ENCODE data around the gene SSC5D. TPM values are rescaled to one million over a fixed set of nuclear protein-coding genes. Genes with fewer than 3 reads are reported as not detected.
"Not testable (repeated sequence)": the region's sequence is repeated elsewhere in the genome, so short reads cannot be mapped to it uniquely, and the experiment has no call there.

SSC5D gene
- total RNA-seq, 2 experiments from 2014 or later = 0.68 to 0.79 TPM

DNA sequence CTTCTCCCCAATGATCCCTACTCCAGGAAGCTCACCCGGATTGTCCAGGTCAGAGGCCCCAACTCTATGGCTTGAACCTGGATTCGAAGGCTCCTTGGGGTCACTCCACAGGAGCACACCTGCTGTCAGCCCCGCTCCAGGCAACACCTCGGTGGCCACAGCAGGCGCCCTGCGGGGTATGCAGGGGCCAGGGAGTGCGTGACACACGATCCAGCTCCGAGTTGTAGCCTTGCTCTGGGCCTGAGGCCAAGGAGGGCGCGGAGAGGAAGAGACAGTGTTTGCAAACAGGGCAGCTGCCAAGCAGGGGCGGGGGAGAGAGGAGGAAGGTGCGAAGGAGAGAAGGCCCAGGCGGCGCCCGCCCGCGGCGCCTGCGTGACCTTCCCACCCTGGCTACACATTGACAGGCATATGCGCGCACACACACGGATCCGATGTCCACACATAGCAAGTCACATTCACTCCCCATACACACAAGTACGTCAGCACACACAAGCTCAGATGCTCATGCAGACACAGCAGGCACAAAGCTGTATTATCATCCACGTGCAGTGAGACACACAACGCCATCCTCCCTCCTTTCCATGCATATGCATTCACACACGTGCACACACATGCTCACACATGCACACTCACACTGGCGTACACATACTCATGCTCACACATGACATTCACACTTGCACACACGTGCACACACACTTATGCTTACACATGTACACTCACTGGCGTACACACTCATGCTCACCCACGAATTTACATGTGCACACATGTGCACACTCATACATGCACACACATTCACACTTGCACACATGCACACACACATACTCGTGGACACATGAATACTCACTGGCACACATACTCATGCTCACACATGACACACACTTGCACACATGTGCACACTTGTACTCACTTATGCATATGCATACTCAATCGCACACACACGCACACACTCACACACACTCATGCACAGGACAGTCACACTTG lies 38.3 kb downstream of the SSC5D start:
- Mint-ChIP-seq H3K36me3 (no peaks in the 10 kb centered on the region), H3K27ac (no peak overlapping the region), H3K4me3 (no peak overlapping the region), H3K27me3 (no peaks in the 10 kb centered on the region), H3K9me3 (ENCODE audit: low read depth) (no peaks in the 10 kb centered on the region), H3K4me1 (no peaks in the 10 kb centered on the region)
- CTCF ChIA-PET = no interaction called here
- no peak for DNase-seq
- no peak for ATAC-seq

DNA sequence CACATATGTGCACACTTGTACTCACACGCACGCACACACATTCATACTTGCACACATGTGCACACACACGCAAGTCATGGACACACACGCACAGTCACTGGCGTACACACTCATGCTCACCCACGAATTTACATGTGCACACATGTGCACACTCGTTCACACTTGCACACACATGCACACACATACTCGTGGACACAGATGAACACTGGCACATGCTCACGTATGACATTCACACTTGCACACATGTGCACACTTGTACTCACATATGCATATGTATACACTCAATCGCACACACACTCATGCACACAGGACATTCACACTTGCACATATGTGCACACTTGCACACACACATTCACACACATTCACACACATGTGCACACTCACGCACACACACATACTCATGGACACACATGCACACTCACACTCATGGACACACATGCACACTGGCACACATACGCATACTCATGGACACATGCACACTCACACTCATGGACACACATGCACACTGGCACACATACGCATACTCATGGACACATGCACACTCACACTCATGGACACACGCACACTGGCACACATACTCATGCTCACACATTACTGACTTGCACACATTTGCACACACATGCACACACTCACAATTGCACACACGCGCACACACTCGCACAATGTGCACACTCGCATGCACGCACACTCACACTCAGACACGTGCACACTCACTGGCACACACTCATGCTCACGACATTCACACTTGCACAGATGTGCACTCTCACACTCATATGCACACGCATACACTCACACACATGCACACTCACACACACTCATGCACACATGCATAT lies 39.2 kb downstream of the SSC5D start:
- CTCF ChIA-PET = no interaction called here
- Mint-ChIP-seq H3K27me3 (no peaks in the 10 kb centered on the region), H3K4me1 (no peaks in the 10 kb centered on the region), H3K27ac (no peak overlapping the region), H3K9me3 (ENCODE audit: low read depth) (no peaks in the 10 kb centered on the region), H3K36me3 (no peaks in the 10 kb centered on the region), H3K4me3 (no peak overlapping the region)
- ATAC-seq (no peak), DNase-seq (no peak)

DNA sequence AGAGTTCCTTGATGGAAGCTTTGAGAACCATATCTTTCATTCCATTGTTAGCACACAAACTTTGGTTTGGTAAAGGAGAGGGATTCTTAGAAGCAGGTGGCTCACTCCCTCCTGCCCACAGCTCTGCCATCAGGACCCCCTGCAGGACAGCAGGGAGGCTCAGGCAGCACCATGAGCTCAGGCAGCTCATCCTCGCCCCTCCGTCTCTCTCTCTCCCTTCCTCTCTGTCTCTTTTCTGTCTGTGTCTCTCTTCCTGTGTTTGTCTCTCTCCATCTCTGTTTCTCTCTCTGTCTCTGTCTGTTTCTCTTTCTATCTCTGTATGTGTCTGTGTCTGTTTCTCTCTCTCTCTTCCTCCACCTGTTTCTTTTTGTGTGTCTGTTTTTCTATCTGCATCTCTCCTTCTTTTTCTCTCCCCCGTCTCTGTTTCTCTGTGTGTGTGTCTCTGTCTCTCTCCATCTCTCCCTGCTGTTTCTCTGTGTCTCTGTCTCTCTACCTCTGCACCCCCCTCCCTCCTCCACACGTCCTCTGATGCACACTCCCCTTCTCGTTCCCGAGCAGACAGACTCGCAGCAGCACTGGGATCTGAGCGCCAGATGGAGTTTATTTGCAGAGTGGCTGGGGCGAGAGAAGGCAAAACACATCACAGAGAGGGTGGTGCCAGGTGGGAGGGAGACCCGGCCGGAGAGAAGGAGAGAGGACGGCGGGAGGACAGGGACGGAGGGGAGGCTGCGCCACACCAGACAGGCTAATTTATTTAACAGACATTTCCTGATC lies 40.0 kb downstream of the SSC5D start:
- ATAC-seq = no peak
- Mint-ChIP-seq H3K9me3 (ENCODE audit: low read depth) (no peaks in the 10 kb centered on the region), H3K36me3 (no peaks in the 10 kb centered on the region), H3K4me3 (no peak overlapping the region), H3K4me1 (no peaks in the 10 kb centered on the region), H3K27ac (no peak overlapping the region), H3K27me3 (no peaks in the 10 kb centered on the region)
- DNase-seq = no peak
- CTCF ChIA-PET = no interaction called here

DNA sequence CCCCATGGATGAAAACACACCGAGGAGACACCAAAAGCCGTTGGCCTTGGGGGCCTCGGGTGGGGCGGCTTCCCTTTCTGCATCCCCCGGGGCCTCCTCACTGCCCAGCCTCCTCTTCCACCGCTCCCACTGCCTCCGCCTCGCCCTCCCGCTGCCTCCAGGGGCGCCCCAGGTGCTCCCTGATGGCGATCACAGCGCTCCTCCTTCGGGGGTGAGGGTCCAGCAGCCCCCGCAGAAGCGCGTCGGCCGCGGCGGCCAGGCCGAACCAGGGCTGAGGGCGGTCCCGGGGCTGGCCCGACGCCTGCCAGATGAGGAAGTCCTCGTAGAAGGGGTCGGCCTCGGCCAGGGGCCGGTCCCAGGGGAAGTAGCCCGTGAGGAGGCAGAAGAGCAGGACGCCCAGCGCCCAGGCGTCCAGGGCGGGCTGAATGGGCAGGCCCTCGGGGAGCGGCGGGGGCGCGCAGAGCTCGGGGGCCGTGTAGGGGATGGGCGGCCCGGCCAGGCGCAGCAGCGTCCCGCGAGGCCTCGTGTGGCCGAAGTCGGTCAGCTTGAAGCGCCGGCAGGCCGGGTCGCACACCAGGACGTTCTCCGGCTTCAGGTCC lies 41.5 kb downstream of the SSC5D start:
- no peak for DNase-seq
- CTCF ChIA-PET = no interaction called here
- no peak overlapping the region for H3K4me3 Mint-ChIP-seq
- H3K36me3 Mint-ChIP-seq = no peaks in the 10 kb centered on the region
- H3K9me3 Mint-ChIP-seq (ENCODE audit: low read depth) = no peaks in the 10 kb centered on the region
- no peak overlapping the region for H3K27ac Mint-ChIP-seq
- H3K27me3 Mint-ChIP-seq = no peaks in the 10 kb centered on the region
- ATAC-seq = no peak
- no peaks in the 10 kb centered on the region for H3K4me1 Mint-ChIP-seq

DNA sequence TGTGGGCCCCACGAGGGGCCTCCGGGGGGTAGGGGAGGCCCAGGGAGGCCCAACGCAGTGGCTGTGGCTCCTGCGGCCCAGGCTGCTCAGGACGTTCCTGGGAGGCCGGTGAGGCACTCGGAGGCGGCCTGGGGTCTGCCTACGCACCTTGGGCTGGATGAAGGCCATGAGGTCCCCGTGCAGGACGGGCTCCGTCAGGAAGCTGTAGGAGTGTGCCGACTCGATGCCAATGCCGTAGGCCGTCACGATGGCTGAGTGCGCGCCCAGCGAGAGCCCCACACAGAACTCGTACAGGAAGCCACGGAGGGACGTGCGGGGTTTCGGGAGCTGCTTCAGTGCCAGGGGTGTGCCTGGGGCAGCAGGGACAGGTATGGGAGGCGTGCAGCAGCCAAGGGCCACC lies 42.8 kb downstream of the SSC5D start:
- no peaks in the 10 kb centered on the region for H3K27me3 Mint-ChIP-seq
- no peaks in the 10 kb centered on the region for H3K4me1 Mint-ChIP-seq
- no peak for ATAC-seq
- DNase-seq = no peak
- H3K27ac Mint-ChIP-seq = no peak overlapping the region
- H3K4me3 Mint-ChIP-seq = no peak overlapping the region
- no peaks in the 10 kb centered on the region for H3K9me3 Mint-ChIP-seq (ENCODE audit: low read depth)
- CTCF ChIA-PET = no interaction called here
- no peaks in the 10 kb centered on the region for H3K36me3 Mint-ChIP-seq

DNA sequence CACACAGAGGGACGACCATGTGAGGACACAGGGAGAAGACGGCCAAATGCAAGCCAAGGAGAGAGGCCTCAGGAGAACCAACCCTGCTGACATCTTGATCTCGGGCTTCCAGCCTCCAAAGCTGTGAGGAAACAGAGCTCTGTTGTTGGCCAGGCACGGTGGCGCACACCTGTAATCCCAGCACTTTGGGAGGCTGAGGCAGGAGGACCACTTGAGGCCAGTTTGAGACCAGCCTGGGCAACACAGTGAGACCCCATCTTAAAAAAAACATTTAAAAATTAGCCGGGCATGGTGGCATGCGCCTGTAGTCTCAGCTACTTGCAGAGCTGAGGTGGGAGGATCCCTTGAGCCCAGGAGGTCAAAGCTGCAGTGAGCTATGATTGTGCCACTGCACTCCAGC lies 46.0 kb downstream of the SSC5D start:
- H3K36me3 Mint-ChIP-seq, H3K4me1 Mint-ChIP-seq: not testable (repeated sequence)

DNA sequence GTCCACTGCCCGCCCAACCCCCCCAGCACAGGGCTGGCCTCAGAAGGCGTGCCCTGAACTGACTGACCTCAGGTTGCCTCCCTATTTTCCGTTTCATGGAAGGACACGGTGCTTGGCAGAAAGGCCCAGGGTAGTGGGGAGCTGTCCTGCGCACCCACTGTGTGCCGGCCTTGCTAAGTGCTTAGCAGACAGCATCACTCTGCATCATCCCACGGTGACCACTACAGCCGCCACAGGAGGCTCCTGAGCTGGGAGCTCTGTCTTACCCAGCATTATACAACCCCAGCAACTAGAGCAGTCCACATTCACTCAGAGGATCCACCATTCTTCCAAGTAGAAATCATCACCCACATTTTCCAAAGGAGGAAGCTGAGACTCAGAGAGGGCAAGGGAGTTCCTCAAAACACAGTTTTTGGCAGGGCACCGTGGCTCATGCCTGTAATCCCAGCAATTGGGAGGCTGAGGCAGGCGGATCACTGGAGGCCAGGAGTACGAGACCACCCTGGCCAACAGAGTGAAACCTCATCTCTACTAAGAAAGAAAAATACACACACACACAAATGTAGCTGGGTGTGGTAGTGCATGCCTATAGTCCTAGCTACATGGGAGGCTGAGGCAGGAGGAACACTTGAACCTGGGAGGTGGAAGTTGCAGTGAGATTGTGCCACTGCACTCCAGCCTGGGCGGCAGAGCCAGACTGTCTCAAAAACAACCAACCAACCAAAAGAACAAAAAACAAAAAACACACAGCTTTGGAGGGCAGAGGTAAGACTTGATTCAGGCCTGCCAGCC lies 47.1 kb downstream of the SSC5D start:
- no peak for ATAC-seq
- no peaks in the 10 kb centered on the region for H3K36me3 Mint-ChIP-seq
- H3K27ac Mint-ChIP-seq = no peak overlapping the region
- H3K27me3 Mint-ChIP-seq = no peaks in the 10 kb centered on the region
- CTCF ChIA-PET = interaction anchor here (1.8 kb wide), 1 partner anchor 31 kb away, joined by 7 read pairs; no protein-coding TSS in a partner anchor
- H3K4me1 Mint-ChIP-seq = no peaks in the 10 kb centered on the region
- no peaks in the 10 kb centered on the region for H3K9me3 Mint-ChIP-seq (ENCODE audit: low read depth)
- no peak overlapping the region for H3K4me3 Mint-ChIP-seq
- no peak for DNase-seq

More for the DNA sequence above, 46.0 kb downstream of the SSC5D start:
- CTCF ChIA-PET = interaction anchor here (0.7 to 1.8 kb wide), 3 partner anchors 30 to 115 kb away, joined by 3 to 7 read pairs (median 3); no protein-coding TSS in a partner anchor
- DNase-seq; H3K4me3 Mint-ChIP-seq; H3K9me3 Mint-ChIP-seq (ENCODE audit: low read depth); H3K27ac Mint-ChIP-seq; H3K27me3 Mint-ChIP-seq; ATAC-seq: not testable (repeated sequence)

DNA sequence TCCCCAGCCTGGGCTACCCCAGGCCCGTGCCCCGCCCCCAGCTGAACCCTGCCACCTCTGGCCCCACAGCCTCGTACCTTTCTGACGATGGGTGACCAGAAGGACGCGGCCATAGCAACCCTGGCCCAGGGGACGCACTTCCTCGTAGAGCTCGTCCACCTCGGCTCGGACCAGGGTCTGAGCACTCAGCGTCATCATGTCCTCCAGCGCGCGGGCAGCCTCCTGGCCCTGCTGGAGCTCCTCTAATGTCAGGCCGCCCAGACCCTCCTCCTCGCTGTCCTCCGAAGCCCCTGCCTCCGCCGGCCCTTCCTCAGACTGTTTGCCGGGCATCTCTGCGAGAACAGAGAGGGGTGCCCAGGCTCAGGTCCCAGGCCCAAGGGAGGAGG lies 47.7 kb downstream of the SSC5D start:
- H3K36me3 Mint-ChIP-seq = no peaks in the 10 kb centered on the region
- ATAC-seq = no peak
- no peaks in the 10 kb centered on the region for H3K9me3 Mint-ChIP-seq (ENCODE audit: low read depth)
- DNase-seq = no peak
- no peaks in the 10 kb centered on the region for H3K4me1 Mint-ChIP-seq
- H3K27ac Mint-ChIP-seq = no peak overlapping the region
- CTCF ChIA-PET = interaction anchor here (1.8 kb wide), 1 partner anchor 32 kb away, joined by 7 read pairs; no protein-coding TSS in a partner anchor
- no peak overlapping the region for H3K4me3 Mint-ChIP-seq
- no peaks in the 10 kb centered on the region for H3K27me3 Mint-ChIP-seq

DNA sequence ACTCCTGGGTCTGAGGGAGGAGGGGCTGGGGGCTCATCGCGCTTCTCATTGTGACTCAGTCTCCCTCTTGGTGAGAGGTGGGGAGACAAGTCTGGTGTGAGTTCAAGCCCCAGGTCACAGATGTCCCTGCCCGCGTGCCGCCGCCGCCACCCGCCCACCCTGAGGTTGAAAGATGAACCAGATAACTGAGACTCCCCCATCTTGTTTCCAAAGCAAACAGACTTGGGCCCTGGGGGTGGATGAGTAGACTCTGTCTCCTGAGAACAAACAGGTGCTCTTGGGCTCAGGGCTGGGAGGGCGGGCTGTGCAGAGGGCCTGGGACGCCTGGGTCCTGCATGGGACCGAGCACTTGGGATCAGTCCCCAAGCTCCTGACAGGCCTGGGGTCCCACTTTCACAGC lies 48.1 kb downstream of the SSC5D start:
- Mint-ChIP-seq H3K4me3 (no peak overlapping the region), H3K27ac (no peak overlapping the region), H3K36me3 (no peaks in the 10 kb centered on the region), H3K4me1 (no peaks in the 10 kb centered on the region), H3K27me3 (no peaks in the 10 kb centered on the region), H3K9me3 (ENCODE audit: low read depth) (no peaks in the 10 kb centered on the region)
- ATAC-seq (no peak), DNase-seq (no peak)
- CTCF ChIA-PET = no interaction called here

DNA sequence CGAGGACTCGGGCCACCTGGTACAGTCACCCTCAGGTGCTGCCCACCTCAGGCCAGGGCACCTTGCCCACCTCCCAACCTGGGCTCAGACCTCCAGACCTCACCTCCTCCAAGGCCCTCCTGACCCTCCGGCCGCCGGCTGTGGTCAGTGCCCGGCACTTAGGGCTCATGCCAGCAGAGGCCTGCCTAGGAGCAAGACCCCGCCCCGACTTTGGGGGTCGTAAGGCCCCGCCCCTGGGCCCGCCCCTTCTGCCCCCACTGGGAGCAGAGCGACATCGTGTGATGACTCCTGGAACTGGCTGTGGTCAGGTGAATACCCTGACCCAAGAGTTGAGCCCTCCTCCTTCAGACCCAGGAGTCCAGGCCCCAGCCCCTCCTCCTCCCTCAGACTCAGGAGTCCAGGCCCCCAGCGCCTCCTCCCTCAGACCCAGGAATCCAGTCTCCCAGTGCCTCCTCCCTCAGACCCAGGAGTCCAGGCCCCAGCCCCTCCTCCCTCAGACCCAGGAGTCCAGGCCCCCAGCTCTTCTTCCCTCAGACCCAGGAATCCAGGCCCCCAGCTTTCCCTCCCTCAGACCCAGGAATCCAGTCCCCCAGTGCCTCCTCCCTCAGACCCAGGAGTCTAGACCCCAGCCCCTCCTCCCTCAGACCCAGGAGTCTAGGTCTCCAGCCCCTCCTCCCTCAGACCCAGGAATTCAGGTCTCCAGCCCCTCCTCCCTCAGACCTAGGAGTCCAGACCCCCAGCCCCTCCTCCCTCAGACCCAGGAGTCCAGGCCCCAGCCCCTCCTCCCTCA lies 48.9 kb downstream of the SSC5D start, which contains the start of gene SBK2:
SBK2 (minus strand) TSS at position 183 of the 790 bp plus-strand sequence. CDS start 839 bp downstream, outside the sequence.
- no peaks in the 10 kb centered on the region for H3K36me3 Mint-ChIP-seq
- no peak for ATAC-seq

DNA sequence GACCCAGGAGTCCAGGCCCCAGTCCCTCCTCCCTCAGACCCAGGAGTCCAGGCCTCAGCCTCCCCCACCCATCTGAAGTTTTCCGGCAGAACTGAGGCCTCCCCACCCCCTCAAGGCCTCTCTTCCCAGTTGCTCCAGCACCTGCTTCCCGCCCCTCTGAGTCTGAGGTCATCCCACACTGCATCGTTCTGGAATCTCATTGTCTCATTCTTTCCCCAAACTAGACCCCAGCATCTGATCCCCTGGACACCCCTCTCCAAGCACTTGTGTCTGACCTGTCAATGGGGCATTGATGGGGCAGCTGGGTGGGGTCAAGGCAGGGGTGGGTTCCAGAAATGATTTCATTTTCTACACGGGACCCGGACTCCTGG lies 49.5 kb downstream of the SSC5D start:
- CTCF ChIA-PET = no interaction called here
- H3K4me3 Mint-ChIP-seq = no peak overlapping the region
- no peaks in the 10 kb centered on the region for H3K4me1 Mint-ChIP-seq
- no peak for ATAC-seq
- H3K36me3 Mint-ChIP-seq = no peaks in the 10 kb centered on the region
- no peak for DNase-seq
- H3K9me3 Mint-ChIP-seq (ENCODE audit: low read depth) = no peaks in the 10 kb centered on the region
- no peaks in the 10 kb centered on the region for H3K27me3 Mint-ChIP-seq
- no peak overlapping the region for H3K27ac Mint-ChIP-seq

More for the DNA sequence above, 48.9 kb downstream of the SSC5D start, which contains the start of gene SBK2:
- Mint-ChIP-seq H3K4me1 (no peaks in the 10 kb centered on the region), H3K4me3 (no peak within 1 kb of the TSS), H3K9me3 (ENCODE audit: low read depth) (no peaks in the 10 kb centered on the region), H3K27me3 (no peaks in the 10 kb centered on the region), H3K27ac (no peak within 1 kb of the TSS)
- DNase-seq = no peak
- CTCF ChIA-PET = no interaction called here

DNA sequence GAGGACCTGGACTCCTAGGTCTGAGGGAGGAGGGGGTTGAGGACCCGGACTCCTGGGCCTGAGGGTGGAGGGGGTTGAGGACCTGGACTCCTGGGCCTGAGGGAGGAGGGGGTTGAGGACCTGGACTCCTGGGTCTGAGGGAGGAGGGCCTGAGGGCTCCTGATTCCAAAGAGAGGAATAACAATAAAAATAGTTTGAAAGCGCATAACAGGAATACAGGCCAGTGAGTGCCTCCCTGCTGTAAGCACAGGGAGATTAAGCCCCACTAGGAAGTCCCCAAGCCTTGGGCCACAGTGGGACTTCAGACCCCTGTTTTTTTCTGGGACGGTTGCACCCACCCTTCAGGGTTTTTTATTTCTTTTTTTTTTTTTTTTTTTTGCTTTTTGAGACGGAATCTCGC lies 49.9 kb downstream of the SSC5D start:
- Mint-ChIP-seq H3K4me3 (no peak overlapping the region), H3K27ac (no peak overlapping the region), H3K4me1 (no peaks in the 10 kb centered on the region), H3K27me3 (no peaks in the 10 kb centered on the region), H3K36me3 (no peaks in the 10 kb centered on the region), H3K9me3 (ENCODE audit: low read depth) (no peaks in the 10 kb centered on the region)
- CTCF ChIA-PET = no interaction called here
- ATAC-seq (no peak), DNase-seq (no peak)
